Stimulated activated CD4-positive, alpha-beta T cell treated with anti-CD3 and anti-CD28 coated beads, Interleukin-2, amount 100 ng/mL, for 4 hours (primary cell): ENCODE data around the gene BIN1.

Experiments
- DNase-seq: peaks from one replicate; pipeline ENCODE4 v3.0.0-alpha.2; 2020; ENCODE audit warnings: low read depth

The BIN1 gene

DNA sequence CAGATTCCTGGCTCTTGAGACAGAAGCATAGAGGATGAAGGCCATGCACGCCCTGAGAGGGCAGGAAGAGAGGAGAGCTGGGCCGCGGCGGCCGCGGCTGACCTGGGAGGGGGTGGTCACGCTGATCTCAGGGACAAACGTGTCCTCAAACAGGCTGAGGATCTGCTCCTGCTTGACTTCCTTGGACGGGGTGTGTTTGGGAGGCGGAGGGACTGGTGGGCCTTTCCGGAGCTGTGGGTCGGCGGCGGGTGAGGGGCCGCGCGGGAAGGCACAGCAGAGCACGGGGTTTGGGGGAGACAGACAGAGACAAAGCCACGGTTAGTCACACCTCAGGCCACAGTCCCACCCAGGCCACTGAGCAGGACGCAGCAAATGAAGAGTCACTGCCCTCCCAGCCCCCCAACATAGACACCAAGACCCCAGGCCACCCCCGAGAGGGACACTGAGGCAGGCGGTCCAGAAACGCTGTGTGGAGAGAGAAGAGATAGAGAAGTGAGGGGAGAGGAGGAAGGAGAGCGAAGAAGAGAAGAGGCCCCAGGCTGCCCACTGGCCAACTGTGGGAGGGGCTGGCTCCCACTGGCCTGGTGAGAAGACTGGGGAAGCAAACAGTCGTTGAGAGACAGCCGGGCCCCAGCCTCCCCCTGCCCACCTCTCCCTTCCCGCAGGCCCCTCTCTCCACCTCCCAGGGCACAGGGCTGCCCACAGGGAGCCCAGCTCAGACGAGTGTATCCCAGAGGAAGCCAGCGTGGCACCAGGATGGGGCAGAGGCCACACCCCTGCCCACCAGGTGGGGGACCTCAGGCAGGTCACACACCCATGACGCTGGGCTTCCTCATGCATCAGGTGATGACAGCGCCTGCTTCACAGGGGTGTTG lies 49.3 kb downstream of the BIN1 start:
- DNase-seq = no peak

GRCh38 chr2:127056631-127057370 lies 50.2 kb downstream of the BIN1 start:
- DNase-seq = no peak

- no peak for DNase-seq
Observed at GRCh38 chr2:127056086-127056485, 50.9 kb downstream of the BIN1 start.

DNA sequence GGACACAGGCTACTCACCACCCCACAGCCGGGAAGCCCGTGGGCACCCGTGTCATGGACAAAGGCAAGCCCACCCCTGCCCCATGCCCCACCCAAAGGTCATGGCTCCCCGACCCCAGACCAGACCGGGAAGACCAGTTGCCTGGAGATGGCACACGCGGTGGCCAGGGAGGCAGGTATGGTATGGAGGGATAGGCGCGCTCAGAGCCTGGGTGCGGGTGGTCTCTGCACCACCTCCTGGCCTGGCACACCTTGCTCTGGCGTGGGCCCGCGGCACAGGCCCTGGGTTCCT lies 51.2 kb downstream of the BIN1 start:
- DNase-seq = no peak

DNA sequence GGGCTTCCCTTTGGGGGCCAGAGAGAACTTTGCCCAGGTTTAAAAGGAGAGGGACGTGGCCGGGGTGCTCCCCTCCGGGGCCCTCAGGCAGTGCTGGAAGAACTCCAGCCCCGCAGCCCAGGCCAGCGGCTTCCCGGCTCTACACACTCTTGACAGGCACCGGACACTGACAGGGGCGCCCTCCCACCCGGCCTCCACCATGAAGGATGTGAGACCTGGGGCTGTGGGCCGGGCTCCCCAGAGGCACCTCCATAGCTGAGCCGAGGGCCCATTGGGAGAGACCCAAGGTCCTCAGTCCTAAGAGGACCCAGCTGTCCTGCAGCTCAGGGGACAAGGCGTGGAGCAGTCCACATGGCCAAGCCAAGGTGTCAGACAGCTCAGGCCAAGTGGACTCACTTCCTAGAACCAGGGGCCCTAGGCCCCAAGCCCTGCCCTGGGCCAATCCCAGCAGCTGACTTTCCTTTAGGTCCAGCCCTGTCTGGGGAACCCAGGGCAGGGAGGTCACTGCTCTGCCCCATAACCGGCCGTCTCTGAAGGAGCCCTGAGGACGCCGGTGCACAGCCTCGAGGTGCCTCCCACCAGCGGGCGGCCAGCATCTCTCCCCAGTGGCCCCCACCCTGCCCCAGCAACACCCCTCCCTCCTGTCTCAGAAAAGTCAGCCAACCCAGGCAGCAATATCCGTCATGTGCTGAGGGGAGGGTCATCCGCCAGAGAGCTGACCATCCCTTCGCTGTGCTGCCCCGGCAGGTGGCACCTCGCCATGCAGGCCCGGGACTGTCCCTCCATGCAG lies 51.8 kb downstream of the BIN1 start:
- no peak for DNase-seq

DNA sequence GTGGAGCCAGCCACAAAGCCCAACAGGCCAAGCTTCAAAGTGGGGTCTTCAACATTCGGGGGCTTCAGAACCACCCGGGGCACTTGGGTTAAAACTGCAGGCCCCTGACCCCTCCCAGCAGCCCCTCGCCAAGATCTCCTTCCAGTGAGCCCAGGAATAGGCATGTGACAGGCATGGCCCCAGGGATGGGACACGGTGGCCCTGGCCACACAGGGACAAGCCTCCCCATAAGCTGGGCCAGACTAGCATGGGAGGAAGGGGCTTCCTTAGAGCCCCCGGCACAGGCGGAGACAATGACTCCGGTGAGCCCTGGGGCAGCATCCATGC lies 52.4 kb downstream of the BIN1 start:
- no peak for DNase-seq

GRCh38 chr2:127053731-127054603 lies 53.0 kb downstream of the BIN1 start:
- no peak for DNase-seq

DNA sequence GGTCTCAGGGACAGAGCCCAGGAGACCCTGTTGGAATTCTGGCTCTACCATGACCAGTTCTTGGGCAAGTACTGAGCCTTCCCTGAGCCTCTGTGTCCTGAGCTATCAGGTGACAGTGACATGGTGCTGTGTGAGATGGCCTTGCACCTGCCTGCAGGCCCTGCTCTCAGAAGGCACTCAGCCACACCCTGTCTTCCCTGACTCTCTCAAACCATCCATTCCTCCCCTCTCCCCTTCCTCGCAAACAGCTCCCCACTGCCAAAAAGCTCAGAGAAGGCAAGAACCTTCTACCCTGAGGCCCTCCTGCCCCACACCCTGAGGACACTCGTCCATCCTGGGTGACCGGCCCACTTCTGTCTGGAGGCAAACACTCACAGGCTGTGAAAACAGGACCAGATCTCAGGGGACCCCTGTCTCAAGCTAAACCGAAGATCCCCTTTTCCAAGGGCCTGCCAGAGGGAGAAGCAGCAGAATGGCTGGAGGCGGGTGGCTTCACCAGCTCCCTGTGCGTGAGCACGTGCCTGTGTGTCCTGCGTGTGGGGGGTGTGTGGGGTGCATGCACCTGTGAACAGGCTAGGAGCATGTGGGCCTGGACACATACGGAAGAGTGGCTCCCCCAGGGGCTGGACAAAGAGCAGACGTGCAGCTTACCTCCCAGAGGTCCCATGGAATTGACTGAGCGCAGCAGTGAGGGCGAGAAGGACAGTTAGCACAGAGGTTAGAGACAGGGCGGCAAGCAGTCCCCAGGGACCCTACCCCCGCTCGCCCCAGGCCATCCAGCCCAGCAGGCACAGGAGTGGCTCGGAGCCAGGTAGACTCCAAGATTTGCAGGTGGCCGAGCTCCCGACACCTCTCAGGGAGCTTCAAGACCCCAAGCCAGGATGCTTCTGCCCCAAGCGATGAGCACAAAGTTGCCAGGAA lies 53.9 kb downstream of the BIN1 start:
- no peak for DNase-seq

GRCh38 chr2:127052057-127052770 lies 54.7 kb downstream of the BIN1 start:
- DNase-seq = no peak

- no peak for DNase-seq
Observed at GRCh38 chr2:127051116-127052056, 55.6 kb downstream of the BIN1 start.

GRCh38 chr2:127050803-127051115 lies 56.2 kb downstream of the BIN1 start:
- DNase-seq = no peak

- peak; percentile 28 for DNase-seq
Observed at GRCh38 chr2:127049927-127050802, 56.8 kb downstream of the BIN1 start.

DNA sequence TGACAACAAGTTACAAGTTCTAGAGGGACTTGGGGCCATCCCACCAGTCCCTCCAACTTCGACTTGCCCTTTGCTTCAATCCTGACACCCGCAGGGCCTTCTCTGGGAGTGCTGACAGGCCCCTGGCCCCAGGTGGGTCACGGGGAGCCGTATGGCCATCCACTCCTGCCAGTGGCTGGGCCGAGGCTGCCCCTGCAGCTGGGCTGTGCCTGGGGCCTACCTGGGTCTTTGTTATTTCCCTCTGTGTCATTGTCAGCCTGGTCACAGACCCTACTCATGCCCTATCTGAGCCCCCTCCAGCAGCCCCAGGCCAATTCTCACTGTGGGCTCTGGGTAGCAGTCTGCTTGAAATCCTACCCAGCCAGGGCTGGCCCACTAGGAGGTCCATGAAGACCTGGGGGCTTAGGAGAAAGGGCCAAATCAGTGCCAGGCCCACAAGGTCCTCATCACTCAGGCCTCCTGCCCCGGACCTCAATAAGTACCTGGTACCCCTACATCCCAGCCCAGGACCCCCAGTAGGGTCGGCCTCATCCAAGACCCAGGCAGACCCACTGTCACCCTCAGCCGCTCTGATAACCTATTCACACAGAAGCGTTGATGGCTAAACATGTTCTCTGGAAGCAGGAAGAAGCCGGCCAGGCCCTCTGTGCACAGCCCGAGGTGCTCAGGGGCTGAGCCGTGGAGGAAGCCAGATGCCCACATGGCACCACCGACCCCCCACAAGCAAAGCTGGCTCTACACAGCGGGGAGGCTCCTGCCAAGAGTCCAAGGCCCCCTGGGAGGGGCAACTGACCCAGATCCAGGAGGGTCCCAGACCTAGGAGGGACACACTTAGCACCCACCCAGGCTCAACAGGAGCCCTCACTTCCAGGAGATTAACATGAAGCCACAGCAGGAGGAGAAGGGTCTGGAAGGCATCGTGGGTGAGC lies 57.7 kb downstream of the BIN1 start:
- DNase-seq = no peak

DNA sequence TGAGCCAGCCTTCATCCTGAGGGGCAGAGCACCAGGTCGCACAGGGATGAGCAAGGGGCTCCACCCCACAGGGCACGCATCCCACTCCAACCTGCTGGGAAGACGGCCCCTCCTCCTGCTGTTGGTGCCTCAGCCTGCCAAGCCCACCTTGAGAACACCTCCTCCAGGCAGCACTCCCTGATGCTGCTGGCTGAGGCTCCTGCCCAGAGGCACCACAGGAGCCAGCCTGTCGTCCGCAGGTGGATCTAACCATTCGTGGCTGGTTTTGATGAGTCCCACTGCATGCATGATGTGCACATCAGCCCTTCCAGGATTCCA lies 58.4 kb downstream of the BIN1 start:
- DNase-seq = no peak

DNA sequence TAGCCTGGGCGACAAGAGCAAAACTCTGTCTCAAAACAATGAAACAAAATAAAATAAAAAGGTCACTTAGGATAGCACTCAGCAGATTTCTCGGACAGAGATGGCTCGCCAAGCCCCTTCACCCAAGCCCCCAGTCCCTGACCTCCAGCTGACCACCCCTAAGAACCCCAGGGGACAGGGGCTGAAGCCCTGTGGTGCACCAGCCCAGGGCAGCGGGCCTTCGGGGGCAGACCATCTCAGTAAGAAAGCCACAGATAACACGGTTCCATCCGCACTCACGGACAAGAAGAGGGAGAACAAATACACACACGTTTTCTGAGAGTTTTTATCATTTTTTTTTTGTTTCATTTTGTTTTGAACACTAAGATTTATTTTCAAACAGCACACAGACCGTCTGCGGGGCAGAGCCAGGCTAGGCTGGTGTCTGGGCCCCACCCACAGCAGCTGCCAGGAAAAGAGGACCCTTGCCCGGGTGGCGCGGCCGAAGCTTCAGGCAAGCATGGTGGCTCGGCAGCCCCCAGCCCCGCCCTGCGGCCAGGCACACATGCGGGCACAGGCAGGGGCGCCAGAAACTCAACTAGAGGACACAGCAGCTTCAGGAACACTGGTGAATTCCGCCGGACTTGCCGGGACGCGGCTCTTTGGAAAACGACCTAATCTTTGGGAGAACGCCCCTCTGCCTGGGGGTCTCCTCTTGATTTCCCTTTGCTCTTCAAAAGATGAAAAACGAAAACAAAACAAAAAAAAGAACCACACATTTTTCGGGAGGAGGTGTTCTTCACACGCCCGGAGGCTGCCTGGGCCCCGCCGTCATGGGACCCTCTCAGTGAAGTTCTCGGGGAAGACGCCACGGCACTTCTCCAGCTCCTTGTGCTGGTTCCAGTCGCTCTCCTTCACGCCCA lies 59.0 kb downstream of the BIN1 start:
- DNase-seq = no peak

- DNase-seq = no peak
Observed at GRCh38 chr2:127047054-127047453, 59.9 kb downstream of the BIN1 start.
